IMR-90 (cell line): Measurements from ENCODE around the gene BCKDK. TPM values are rescaled to one million over a fixed set of nuclear protein-coding genes. Genes with fewer than 3 reads are reported as not detected.

Experiments
- ATAC-seq: fragments of 200-7000 bp; cut with Tn5 transposase; 2 replicates; pipeline ENCODE4 v1.9.1; 2020; ENCODE audit warnings: low read depth, mild to moderate bottlenecking, moderate library complexity
- BruUV-seq: library from RNA; stranded (reverse); fragments of 400-500 nt; replicated peaks from 2 replicates; lab custom pipeline; 2021; lab: Mats Ljungman, UMichigan
- CTCF ChIA-PET: fragments of 300-600 bp; formaldehyde crosslinking; extraction: SDS; loops from one replicate; lab custom pipeline; 2021; ENCODE audit warnings: antibody characterized with exemption; lab: Yijun Ruan, JAX
- POLR2A ChIA-PET: fragments of 300-600 bp; sonication (Branson Sonifier 250); formaldehyde crosslinking; loops from one replicate; lab custom pipeline; 2022; ENCODE audit warnings: antibody characterized with exemption; ENCODE audit not compliant: unreplicated experiment; lab: Charles Lee
- DNase-seq: peaks from one replicate; pipeline ENCODE4 v3.0.0; 2013
- H2AFZ ChIP-seq: replicated peaks from 2 replicates; pipeline ENCODE3; 2013; ENCODE audit warnings: low read length, mild to moderate bottlenecking; ENCODE audit not compliant: poor library complexity
- H2AK5ac ChIP-seq: 2 replicates; pipeline ENCODE4 v1.6.1; 2013; ENCODE audit warnings: low read depth, low read length, inconsistent platforms
- H2AK9ac ChIP-seq: replicated peaks from 2 replicates; pipeline ENCODE3; 2013; ENCODE audit warnings: mild to moderate bottlenecking, low read depth, low read length, moderate library complexity; ENCODE audit not compliant: poor library complexity
- H2BK120ac ChIP-seq: 2 replicates; pipeline ENCODE4 v1.6.1; 2013; ENCODE audit warnings: low read depth, low read length, inconsistent platforms
- H2BK15ac ChIP-seq: 3 replicates; pipeline ENCODE4 v1.6.1; 2013; ENCODE audit warnings: low read depth, low read length, inconsistent platforms
- H2BK20ac ChIP-seq: 2 replicates; pipeline ENCODE4 v1.6.1; 2013; ENCODE audit warnings: low read depth, mild to moderate bottlenecking, inconsistent platforms, low read length, moderate library complexity
- H2BK5ac ChIP-seq: 2 replicates; pipeline ENCODE4 v1.6.1; 2013; ENCODE audit warnings: mild to moderate bottlenecking, low read depth, low read length, inconsistent platforms; ENCODE audit not compliant: poor library complexity, severe bottlenecking
- H3K14ac ChIP-seq: replicated peaks from 2 replicates; pipeline ENCODE4 v1.6.1; 2013; ENCODE audit warnings: low read depth, low read length, inconsistent platforms
- H3K18ac ChIP-seq: 2 replicates; pipeline ENCODE4 v1.6.1; 2013; ENCODE audit warnings: low read depth, low read length, control low read depth
- H3K23ac ChIP-seq: 2 replicates; pipeline ENCODE4 v1.6.1; 2013; ENCODE audit warnings: low read depth, low read length, inconsistent platforms
- H3K27ac ChIP-seq: 2 replicates; pipeline ENCODE4 v1.5.1; 2013; ENCODE audit warnings: mild to moderate bottlenecking, control low read depth, low read length; ENCODE audit not compliant: insufficient read depth
- H3K27me3 ChIP-seq: 2 replicates; pipeline ENCODE4 v1.6.1; 2013; ENCODE audit warnings: low read length; ENCODE audit not compliant: control insufficient read depth, insufficient read depth
- H3K36me3 ChIP-seq: 2 replicates; pipeline ENCODE4 v1.6.1; 2013; ENCODE audit warnings: low read length, mixed read lengths; ENCODE audit not compliant: control insufficient read depth, insufficient read depth
- H3K4ac ChIP-seq: 2 replicates; pipeline ENCODE4 v1.6.1; 2013; ENCODE audit warnings: low read depth, low read length, inconsistent platforms
- H3K4me1 ChIP-seq: 2 replicates; pipeline ENCODE4 v1.6.1; 2013; ENCODE audit warnings: low read length, mixed read lengths; ENCODE audit not compliant: control insufficient read depth, insufficient read depth
- H3K4me2 ChIP-seq: 2 replicates; pipeline ENCODE4 v1.6.1; 2013; ENCODE audit warnings: low read depth, mild to moderate bottlenecking, control low read depth, low read length, moderate library complexity
- H3K4me3 ChIP-seq: 2 replicates; pipeline ENCODE4 v1.5.1; 2013; ENCODE audit warnings: low read depth, mild to moderate bottlenecking, control low read depth, low read length, moderate library complexity; ENCODE audit not compliant: insufficient read depth
- H3K56ac ChIP-seq: 2 replicates; pipeline ENCODE4 v1.6.1; 2013; ENCODE audit warnings: low read length, inconsistent platforms; ENCODE audit not compliant: insufficient read depth; ENCODE audit errors: extremely low read depth
- H3K79me1 ChIP-seq, 2 experiments: 2 replicates each; pipeline ENCODE4 v1.6.1; 2013; ENCODE audit warnings: low read length in 2 of 2, inconsistent platforms in 1 of 2, low read depth in 1 of 2
- H3K9ac ChIP-seq: 2 replicates; pipeline ENCODE4 v1.6.1; 2013; ENCODE audit warnings: low read depth, low read length, control low read depth
- H3K9me1 ChIP-seq: 2 replicates; pipeline ENCODE4 v1.6.1; 2013; ENCODE audit warnings: low read length, inconsistent platforms; ENCODE audit not compliant: insufficient read depth
- H3K9me3 ChIP-seq: 2 replicates; pipeline ENCODE4 v1.6.1; 2013; ENCODE audit warnings: low read length; ENCODE audit not compliant: control insufficient read depth, insufficient read depth
- H4K20me1 ChIP-seq: 2 replicates; pipeline ENCODE4 v1.6.1; 2013; ENCODE audit warnings: low read length, inconsistent platforms; ENCODE audit not compliant: insufficient read depth
- H4K5ac ChIP-seq: 2 replicates; pipeline ENCODE4 v1.6.1; 2013; ENCODE audit warnings: mild to moderate bottlenecking, low read depth, low read length, control low read depth
- H4K8ac ChIP-seq, 2 experiments: 2 replicates each; pipeline ENCODE4 v1.6.1; 2013; ENCODE audit warnings: low read depth in 2 of 2, low read length in 2 of 2, control low read depth in 1 of 2, inconsistent platforms in 1 of 2
- H4K91ac ChIP-seq: 2 replicates; pipeline ENCODE4 v1.6.1; 2013; ENCODE audit warnings: low read depth, low read length, inconsistent platforms; ENCODE audit not compliant: insufficient read depth
- CEBPB ChIP-seq: IDR thresholded peaks from 2 replicates; pipeline ENCODE4 v1.6.1; 2012; ENCODE audit warnings: low read depth, low read length, improper control_type of control experiment
- CHD1 ChIP-seq: IDR thresholded peaks from 2 replicates; pipeline ENCODE4 v1.6.1; 2012; ENCODE audit warnings: low read depth, low read length, improper control_type of control experiment
- FOS ChIP-seq: fragments of 150-350 bp; IDR thresholded peaks from 2 replicates; pipeline ENCODE4 v1.6.1; 2016; ENCODE audit warnings: low read depth, low read length
- MAFK ChIP-seq: IDR thresholded peaks from 2 replicates; pipeline ENCODE4 v1.6.1; 2012; ENCODE audit warnings: low read depth, low read length, improper control_type of control experiment
- MAZ ChIP-seq: IDR thresholded peaks from 2 replicates; pipeline ENCODE4 v1.6.1; 2012; ENCODE audit warnings: low read depth, mild to moderate bottlenecking, low read length, improper control_type of control experiment, moderate library complexity, borderline replicate concordance
- MXI1 ChIP-seq: IDR thresholded peaks from 2 replicates; pipeline ENCODE4 v1.6.1; 2012; ENCODE audit warnings: low read depth, mild to moderate bottlenecking, low read length, moderate library complexity, borderline replicate concordance
- POLR2A ChIP-seq: IDR thresholded peaks from 2 replicates; pipeline ENCODE4 v1.6.1; 2012; ENCODE audit warnings: mild to moderate bottlenecking, low read depth, low read length
- RAD21 ChIP-seq: IDR thresholded peaks from 2 replicates; pipeline ENCODE4 v1.6.1; 2012; ENCODE audit warnings: low read length, improper control_type of control experiment
- RCOR1 ChIP-seq: IDR thresholded peaks from 2 replicates; pipeline ENCODE4 v1.6.1; 2012; ENCODE audit warnings: mild to moderate bottlenecking, low read length, improper control_type of control experiment; ENCODE audit not compliant: insufficient replicate concordance
- RFX5 ChIP-seq: IDR thresholded peaks from 2 replicates; pipeline ENCODE4 v1.8.0; 2012; ENCODE audit warnings: low read depth, mild to moderate bottlenecking, low read length, moderate library complexity
- SMC3 ChIP-seq: fragments of 150-350 bp; IDR thresholded peaks from 2 replicates; pipeline ENCODE4 v1.6.1; 2016; ENCODE audit warnings: low read depth, mild to moderate bottlenecking, antibody characterized with exemption, low read length, moderate library complexity
- USF2 ChIP-seq: fragments of 150-350 bp; IDR thresholded peaks from 2 replicates; pipeline ENCODE4 v1.6.1; 2017; ENCODE audit warnings: mild to moderate bottlenecking, antibody characterized with exemption, low read length, low read depth
- WGBS, 2 experiments: methylation state at CpG; one replicate each; pipeline versions ENCODE4 v1.1.5 to v1.1.7; 2013; ENCODE audit warnings: missing lambda C conversion rate in 2 of 2; ENCODE audit not compliant: insufficient read length in 1 of 2; ENCODE audit errors: extremely low coverage in 2 of 2; 5-methylcytosine and 5-hydroxymethylcytosine counted together
- dilution Hi-C: fragments of 300-500 bp; cut with HindIII; formaldehyde crosslinking; loops from one replicate; pipeline ENCODE4 v1.14.3; 2018; ENCODE audit warnings: low sequenced_read_pairs; ENCODE audit not compliant: unreplicated experiment
- in situ Hi-C: fragments of 300-500 bp; cut with MboI; formaldehyde crosslinking; loops from 3 replicates; pipeline ENCODE4 v1.14.3; 2019; ENCODE audit warnings: low sequenced_read_pairs, inconsistent platforms, mixed read lengths
- intact Hi-C: fragments of 100-400 bp; cut with micrococcal nuclease; formaldehyde crosslinking; loops from 2 replicates; pipeline ENCODE4 v1.10.0; 2022
- polyA plus RNA-seq, 3 experiments: library from polyadenylated mRNA; depleted of rRNA; stranded (reverse); fragments of >200 nt; gene quantifications; 2 replicates each; pipeline ENCODE4 v1.2.3, GENCODE V29; 2012; ENCODE audit warnings: low replicate concordance in 1 of 3
- total RNA-seq: library from RNA; depleted of rRNA; stranded (reverse); fragments of >200 nt; gene quantifications from 2 replicates; pipeline ENCODE4 v1.2.3, GENCODE V29; 2012
- TF ChIP-seq, protein P1 (sequence below): conservative IDR thresholded peaks from 2 replicates; pipeline ENCODE4 v1.5.1; 2012; ENCODE audit warnings: mild to moderate bottlenecking, low read depth, low read length, improper control_type of control experiment
- TF ChIP-seq, protein P2 (sequence below): fragments of 150-350 bp; IDR thresholded peaks from 2 replicates; pipeline ENCODE4 v1.6.1; 2016; ENCODE audit warnings: low read depth, mild to moderate bottlenecking, low read length, moderate library complexity, borderline replicate concordance

BCKDK gene
- total and polyA plus RNA-seq, 2 of the 4 experiments (the other 2 are of a cell fraction), result 26.0 to 79.3 TPM

- Histone ChIP-seq H3K9ac (no peak overlapping the region), H2BK20ac (no peak overlapping the region), H3K27me3 (no peaks in the 10 kb centered on the region), H2BK15ac (no peak overlapping the region), H3K23ac (no peak overlapping the region), H3K79me1 (peaks cover 18 to 41% of the 10 kb centered on the region in 2 experiments), H2BK120ac (no peak overlapping the region), H2BK5ac (no peak overlapping the region), H3K36me3 (peaks cover 40% of the 10 kb centered on the region), H3K56ac (no peak overlapping the region), H4K5ac (no peak overlapping the region), H4K8ac (no peak overlapping the region), H4K91ac (no peak overlapping the region), H3K9me3 (no peaks in the 10 kb centered on the region), H2AK5ac (no peak overlapping the region; the same call in 1 of the 2 replicates), H3K9me1 (peaks cover 11% of the 10 kb centered on the region; the same call in 1 of the 2 replicates), H2AFZ (no peak overlapping the region), H3K4ac (no peak overlapping the region), H3K4me2 (no peak overlapping the region), H3K18ac (no peak overlapping the region), H3K4me3 (no peak overlapping the region), H4K20me1 (no peaks in the 10 kb centered on the region; the same call in 1 of the 2 replicates), H2AK9ac (peak overlapping the region; percentile 5), H3K27ac (no peak overlapping the region), H3K4me1 (peaks cover 5% of the 10 kb centered on the region), H3K14ac (no peak overlapping the region)
- WGBS, 2 experiments, result 99% methylated on average over 13 of the region's 26 CpGs; no CpG with 5 or more reads in 1 of the 2 experiments
- intact Hi-C loops, result no loop called here
- DNase-seq, result no peak
- dilution Hi-C loops, result no loop called here
- ATAC-seq, result no peak
- POLR2A ChIA-PET, result no interaction called here
- BruUV-seq, result no TSS peak
- CTCF ChIA-PET, result no interaction called here
- in situ Hi-C loops, result no loop called here
- TF ChIP-seq, protein P1, sequence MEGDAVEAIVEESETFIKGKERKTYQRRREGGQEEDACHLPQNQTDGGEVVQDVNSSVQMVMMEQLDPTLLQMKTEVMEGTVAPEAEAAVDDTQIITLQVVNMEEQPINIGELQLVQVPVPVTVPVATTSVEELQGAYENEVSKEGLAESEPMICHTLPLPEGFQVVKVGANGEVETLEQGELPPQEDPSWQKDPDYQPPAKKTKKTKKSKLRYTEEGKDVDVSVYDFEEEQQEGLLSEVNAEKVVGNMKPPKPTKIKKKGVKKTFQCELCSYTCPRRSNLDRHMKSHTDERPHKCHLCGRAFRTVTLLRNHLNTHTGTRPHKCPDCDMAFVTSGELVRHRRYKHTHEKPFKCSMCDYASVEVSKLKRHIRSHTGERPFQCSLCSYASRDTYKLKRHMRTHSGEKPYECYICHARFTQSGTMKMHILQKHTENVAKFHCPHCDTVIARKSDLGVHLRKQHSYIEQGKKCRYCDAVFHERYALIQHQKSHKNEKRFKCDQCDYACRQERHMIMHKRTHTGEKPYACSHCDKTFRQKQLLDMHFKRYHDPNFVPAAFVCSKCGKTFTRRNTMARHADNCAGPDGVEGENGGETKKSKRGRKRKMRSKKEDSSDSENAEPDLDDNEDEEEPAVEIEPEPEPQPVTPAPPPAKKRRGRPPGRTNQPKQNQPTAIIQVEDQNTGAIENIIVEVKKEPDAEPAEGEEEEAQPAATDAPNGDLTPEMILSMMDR, result no peak
- TF ChIP-seq, protein P2, sequence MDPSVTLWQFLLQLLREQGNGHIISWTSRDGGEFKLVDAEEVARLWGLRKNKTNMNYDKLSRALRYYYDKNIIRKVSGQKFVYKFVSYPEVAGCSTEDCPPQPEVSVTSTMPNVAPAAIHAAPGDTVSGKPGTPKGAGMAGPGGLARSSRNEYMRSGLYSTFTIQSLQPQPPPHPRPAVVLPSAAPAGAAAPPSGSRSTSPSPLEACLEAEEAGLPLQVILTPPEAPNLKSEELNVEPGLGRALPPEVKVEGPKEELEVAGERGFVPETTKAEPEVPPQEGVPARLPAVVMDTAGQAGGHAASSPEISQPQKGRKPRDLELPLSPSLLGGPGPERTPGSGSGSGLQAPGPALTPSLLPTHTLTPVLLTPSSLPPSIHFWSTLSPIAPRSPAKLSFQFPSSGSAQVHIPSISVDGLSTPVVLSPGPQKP, result no peak
- TF ChIP-seq FOS (no peak), SMC3 (no peak), RCOR1 (no peak), RFX5 (no peak), USF2 (no peak), CEBPB (no peak), RAD21 (no peak), POLR2A (no peak), CHD1 (no peak), MXI1 (no peak), MAFK (no peak), MAZ (no peak)
Measured at GRCh38 chr16:31110106-31111034, 2.2 kb downstream of the BCKDK start.
